ENCODE measurements around the gene SLC11A2. TPM values are rescaled to one million over a fixed set of nuclear protein-coding genes. Genes with fewer than 3 reads are reported as not detected.

SLC11A2 gene
- total and polyA plus RNA-seq, 7 donors = 3.9 to 44.6 (median 25.0) TPM

- Histone ChIP-seq H3K4me1 (no peaks in the 10 kb centered on the region), H3K36me3 (no peaks in the 10 kb centered on the region), H3K9me3 (no peaks in the 10 kb centered on the region), H3K4me3 (no peak overlapping the region), H3K27me3 (no peaks in the 10 kb centered on the region), H3K27ac (no peak overlapping the region)
- DNase-seq = no peak
- TF ChIP-seq CTCF (IDR thresholded peaks at IDR 0.05) (no peak), POLR2A (IDR thresholded peaks at IDR 0.05) (no peak), POLR2AphosphoS5 (IDR thresholded peaks at IDR 0.05) (no peak), EP300 (IDR thresholded peaks at IDR 0.05) (no peak)
- intact Hi-C loops (cut with DNase I) = no loop called here
- 92 to 94% methylated on average over 2 of the region's 2 CpGs for WGBS, 2 donors
Measured at GRCh38 chr12:51033048-51033447, 6.9 kb upstream of the SLC11A2 start.

GRCh38 chr12:51028813-51029150 is 2.6 kb upstream of the SLC11A2 start:
- no peaks in the 10 kb centered on the region for H3K9me3 ChIP-seq
- TF ChIP-seq CTCF (IDR thresholded peaks at IDR 0.05) = no peak
- no peak for TF ChIP-seq EP300 (IDR thresholded peaks at IDR 0.05)
- intact Hi-C loops (cut with DNase I) = loop anchor here (5.0 kb wide), 1 partner anchor 106 kb away; no protein-coding TSS in a partner anchor
- H3K4me1 ChIP-seq = peaks cover 0 to 26% (median 11%) of the 10 kb centered on the region in 4 donors
- no peak for DNase-seq
- no peak overlapping the region for H3K27ac ChIP-seq
- H3K27me3 ChIP-seq = no peaks in the 10 kb centered on the region
- no peaks in the 10 kb centered on the region for H3K36me3 ChIP-seq
- no peak overlapping the region for H3K4me3 ChIP-seq
- WGBS, 2 donors = 36 to 69% methylated on average over 5 of the region's 5 CpGs

GRCh38 chr12:51028126-51028812 is 2.1 kb upstream of the SLC11A2 start:
- Histone ChIP-seq H3K27ac (no peak overlapping the region), H3K4me1 (peaks cover 0 to 29% (median 13%) of the 10 kb centered on the region in 4 donors), H3K4me3 (no peak overlapping the region), H3K36me3 (no peaks in the 10 kb centered on the region), H3K27me3 (no peaks in the 10 kb centered on the region), H3K9me3 (no peaks in the 10 kb centered on the region)
- intact Hi-C loops (cut with DNase I) = loop anchor here (5.0 kb wide), 1 partner anchor 106 kb away; no protein-coding TSS in a partner anchor
- TF ChIP-seq POLR2AphosphoS5 (IDR thresholded peaks at IDR 0.05) (no peak), POLR2A (IDR thresholded peaks at IDR 0.05) (no peak)
- no peak for DNase-seq
- WGBS, 2 donors = 6 to 39% methylated on average over 9 of the region's 9 CpGs

- no peak for DNase-seq
- no peaks in the 10 kb centered on the region for H3K36me3 ChIP-seq
- no peaks in the 10 kb centered on the region for H3K27me3 ChIP-seq
- H3K27ac ChIP-seq = no peak overlapping the region
- intact Hi-C loops (cut with DNase I) = loop anchor here (2.0 to 5.0 kb wide), 2 partner anchors 19 to 105 kb away; no protein-coding TSS in a partner anchor
- H3K4me3 ChIP-seq = no peak overlapping the region
- peaks cover 0 to 33% (median 14%) of the 10 kb centered on the region in 4 donors for H3K4me1 ChIP-seq
- WGBS, 2 donors = 94% methylated on average over 15 of the region's 15 CpGs
- TF ChIP-seq CTCF (IDR thresholded peaks at IDR 0.05) (no peak), EP300 (IDR thresholded peaks at IDR 0.05) (no peak), POLR2AphosphoS5 (IDR thresholded peaks at IDR 0.05) (no peak), POLR2A (IDR thresholded peaks at IDR 0.05) (no peak)
- H3K9me3 ChIP-seq = no peaks in the 10 kb centered on the region
Measured at GRCh38 chr12:51027342-51027835, 1.2 kb upstream of the SLC11A2 start.

- no peaks in the 10 kb centered on the region for H3K36me3 ChIP-seq
- TF ChIP-seq EP300 (IDR thresholded peaks at IDR 0.05) = no peak
- TF ChIP-seq CTCF (IDR thresholded peaks at IDR 0.05) = no peak
- no peak for TF ChIP-seq POLR2AphosphoS5 (IDR thresholded peaks at IDR 0.05)
- TF ChIP-seq POLR2A (IDR thresholded peaks at IDR 0.05) = no peak
- H3K27ac ChIP-seq = peak overlapping the region; percentile 88 to 95 (median 92)
- peaks cover 0 to 39% (median 14%) of the 10 kb centered on the region in 4 donors for H3K4me1 ChIP-seq
- H3K4me3 ChIP-seq = peak overlapping the region; percentile 80 to 87 (median 82)
- intact Hi-C loops (cut with DNase I) = loop anchor here (5.0 kb wide), 1 partner anchor 103 kb away; no protein-coding TSS in a partner anchor
- H3K27me3 ChIP-seq = no peaks in the 10 kb centered on the region
- WGBS, 2 donors = 3 to 7% methylated on average over 9 of the region's 9 CpGs
- H3K9me3 ChIP-seq = no peaks in the 10 kb centered on the region
- DNase-seq = no peak
Measured at GRCh38 chr12:51025338-51025835, 797 bp downstream of the SLC11A2 start.

All from sigmoid colon (tissue), 7 donors.